GM10248 (cell line): ENCODE results near the gene SIX5.

Experiments used
- CTCF ChIA-PET: fragments of 300-600 bp; sonication (Branson Sonifier 250); formaldehyde crosslinking; extraction: SDS; loops from one replicate; lab custom pipeline; 2021; ENCODE audit warnings: antibody characterized with exemption; lab: Yijun Ruan, JAX
- POLR2A ChIA-PET: fragments of 350-650 bp; sonication (Branson Sonifier 250); formaldehyde crosslinking; extraction: SDS; loops from one replicate; lab custom pipeline; 2020; ENCODE audit warnings: antibody characterized with exemption; lab: Yijun Ruan, JAX
- DNase-seq: peaks from one replicate; pipeline ENCODE4 v3.0.0; 2012; ENCODE audit errors: extremely low spot score
- TF ChIP-seq, protein P1 (sequence below): IDR thresholded peaks from 2 replicates; pipeline ENCODE4 v1.5.1; 2012; ENCODE audit warnings: mild to moderate bottlenecking, low read depth; ENCODE audit errors: extremely low read depth, missing control alignments, control extremely low read depth

Gene SIX5

DNA sequence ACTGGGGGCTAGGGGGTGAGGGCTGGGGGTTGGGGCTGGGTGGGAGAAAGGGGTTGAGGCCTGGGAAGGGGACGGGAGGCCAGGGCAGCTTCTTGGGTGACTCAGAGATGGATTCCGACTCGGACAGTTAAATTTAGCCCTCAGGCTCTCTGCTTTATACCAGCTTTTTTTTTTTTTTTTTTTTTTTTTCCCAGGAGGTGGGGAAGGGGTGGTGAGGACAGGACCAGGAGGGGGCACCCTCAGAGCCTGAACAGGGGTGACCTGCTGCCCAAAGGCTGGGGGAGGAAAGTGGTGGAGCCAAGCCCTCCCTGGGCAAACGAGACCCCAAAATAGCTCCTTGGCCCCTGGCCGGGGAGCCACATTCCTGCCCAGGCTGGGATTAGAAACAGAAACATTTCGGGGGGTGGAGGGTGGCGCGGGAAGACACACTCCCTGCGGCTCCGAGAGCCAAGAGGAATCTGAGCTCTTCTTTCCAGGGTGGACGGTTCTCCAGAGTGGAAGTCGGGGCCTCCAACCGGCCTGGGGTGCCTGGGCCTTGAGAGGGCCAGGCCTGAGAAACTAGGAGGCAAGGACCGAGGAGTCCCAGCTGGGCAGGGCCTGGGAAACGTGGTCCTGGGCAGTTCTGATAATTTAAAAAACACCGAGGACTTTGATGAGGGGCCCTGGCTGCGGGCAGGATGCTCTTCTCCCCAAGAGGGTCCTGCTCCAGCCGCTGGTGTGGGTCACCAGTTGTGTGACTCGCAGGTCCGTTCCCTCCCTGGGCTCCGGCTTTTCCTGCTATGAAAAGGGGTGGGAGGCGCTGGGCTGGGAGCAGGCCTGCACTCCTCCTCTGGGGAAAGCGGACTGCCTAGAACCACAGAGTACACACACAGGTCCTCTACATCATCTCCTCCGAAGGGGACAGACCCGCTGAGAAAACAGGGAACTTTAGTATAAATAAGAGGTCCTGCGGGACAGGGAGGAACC is 14.1 kb upstream of the SIX5 start:
- DNase-seq = no peak
- POLR2A ChIA-PET = interaction anchor here (0.6 kb wide), 1 partner anchor 212 kb away, joined by 9 read pairs; the partner anchor contains the start of gene CCDC61
- TF ChIP-seq, protein P1, sequence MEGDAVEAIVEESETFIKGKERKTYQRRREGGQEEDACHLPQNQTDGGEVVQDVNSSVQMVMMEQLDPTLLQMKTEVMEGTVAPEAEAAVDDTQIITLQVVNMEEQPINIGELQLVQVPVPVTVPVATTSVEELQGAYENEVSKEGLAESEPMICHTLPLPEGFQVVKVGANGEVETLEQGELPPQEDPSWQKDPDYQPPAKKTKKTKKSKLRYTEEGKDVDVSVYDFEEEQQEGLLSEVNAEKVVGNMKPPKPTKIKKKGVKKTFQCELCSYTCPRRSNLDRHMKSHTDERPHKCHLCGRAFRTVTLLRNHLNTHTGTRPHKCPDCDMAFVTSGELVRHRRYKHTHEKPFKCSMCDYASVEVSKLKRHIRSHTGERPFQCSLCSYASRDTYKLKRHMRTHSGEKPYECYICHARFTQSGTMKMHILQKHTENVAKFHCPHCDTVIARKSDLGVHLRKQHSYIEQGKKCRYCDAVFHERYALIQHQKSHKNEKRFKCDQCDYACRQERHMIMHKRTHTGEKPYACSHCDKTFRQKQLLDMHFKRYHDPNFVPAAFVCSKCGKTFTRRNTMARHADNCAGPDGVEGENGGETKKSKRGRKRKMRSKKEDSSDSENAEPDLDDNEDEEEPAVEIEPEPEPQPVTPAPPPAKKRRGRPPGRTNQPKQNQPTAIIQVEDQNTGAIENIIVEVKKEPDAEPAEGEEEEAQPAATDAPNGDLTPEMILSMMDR = no peak
- CTCF ChIA-PET = interaction anchor here (1.6 to 5.4 kb wide), 4 partner anchors 10 to 34 kb away, joined by 5 to 63 read pairs (median 12); partner anchors contain the start of genes DMWD and SIX5

DNA sequence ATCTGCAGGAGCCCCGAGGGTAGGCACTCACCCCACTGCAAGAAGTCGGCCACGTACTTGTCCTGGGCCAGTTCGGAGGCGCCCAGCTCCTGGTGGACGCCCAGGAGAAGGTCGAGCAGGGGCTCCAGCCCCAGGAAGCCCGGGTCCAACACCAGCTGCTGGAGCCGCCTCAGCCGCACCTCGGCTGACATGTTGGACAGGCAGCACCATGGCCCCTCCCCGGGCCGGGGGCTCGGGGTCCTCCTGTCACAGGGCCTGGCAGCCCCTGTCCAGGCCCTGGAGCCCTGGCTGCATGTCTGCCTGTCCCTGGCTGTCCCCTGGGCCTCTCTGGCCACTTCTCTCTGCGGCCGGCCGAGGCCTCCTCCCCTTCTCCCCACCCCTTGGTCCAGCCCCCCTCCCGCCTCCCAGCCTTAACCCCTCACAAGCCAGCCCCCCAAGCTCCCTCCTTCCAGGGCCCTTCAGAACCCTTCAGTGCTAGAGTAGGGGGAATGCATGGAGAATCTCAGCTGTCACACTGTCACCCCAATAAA is 13.2 kb upstream of the SIX5 start, which contains the start of gene DMPK:
TSS of gene DMPK (minus strand) at position 329 of the 530 bp plus-strand sequence. CDS start at position 191, 138 bp downstream.
- ChIA-PET POLR2A (interaction anchor here (0.6 kb wide), 1 partner anchor 213 kb away, joined by 9 read pairs; the partner anchor contains the start of gene CCDC61), CTCF (interaction anchor here (0.8 to 5.4 kb wide), 5 partner anchors 9 to 35 kb away, joined by 3 to 63 read pairs (median 6); partner anchors contain the start of genes DMWD and SIX5)
- no peak for DNase-seq
- TF ChIP-seq, protein P1 = no peak

DNA sequence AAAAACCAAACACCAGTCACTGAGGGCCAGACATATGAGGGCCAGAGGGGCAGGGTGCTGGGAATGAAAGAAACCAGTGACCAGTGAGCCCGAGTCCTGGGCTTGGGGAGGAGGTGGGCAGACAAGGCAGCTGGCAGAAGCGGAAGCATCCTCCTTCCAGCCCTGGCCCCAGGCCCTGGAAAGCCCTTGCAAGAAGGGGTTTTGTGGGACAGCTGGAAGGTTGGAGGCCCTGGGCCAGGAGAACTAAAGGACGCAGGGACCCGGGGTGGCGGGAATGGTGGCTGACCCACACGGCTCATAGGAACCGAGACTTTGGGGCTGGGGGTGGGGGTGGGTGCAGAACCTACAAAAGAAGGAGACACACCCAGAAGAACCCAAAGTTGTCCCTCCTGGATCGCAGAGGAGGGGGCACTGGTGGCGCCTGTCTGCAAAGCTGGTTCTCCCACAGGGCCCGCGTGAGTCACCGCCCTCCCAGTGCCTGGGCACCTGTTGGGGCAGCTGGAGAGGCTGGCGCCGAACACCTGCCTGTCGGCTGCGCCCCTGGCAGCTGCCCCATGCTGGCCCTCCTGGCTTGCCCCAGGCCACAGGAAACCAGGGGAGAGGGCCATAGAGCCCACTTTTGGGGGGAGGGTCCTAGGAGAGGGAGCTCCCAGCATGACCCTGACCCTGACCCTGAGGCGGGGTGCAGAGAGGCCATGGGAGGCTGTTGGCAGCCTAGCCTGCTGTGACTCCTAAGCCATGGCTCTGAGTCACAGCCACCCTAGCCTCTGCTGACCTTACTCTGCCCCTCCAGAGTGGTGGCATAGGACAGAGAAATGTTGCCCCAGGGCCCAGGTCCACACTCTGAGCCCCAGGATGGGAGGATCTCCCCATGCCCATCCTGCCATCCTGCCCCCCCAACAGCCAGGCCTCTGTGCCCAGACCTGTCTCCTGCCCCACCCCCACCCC is 12.4 kb upstream of the SIX5 start:
- ChIA-PET POLR2A (interaction anchor here (0.6 kb wide), 1 partner anchor 12 kb away, joined by 4 read pairs; no protein-coding TSS in a partner anchor), CTCF (interaction anchor here (0.8 to 5.4 kb wide), 5 partner anchors 8 to 36 kb away, joined by 3 to 63 read pairs (median 6); partner anchors contain the start of genes DMWD and SIX5)
- no peak for DNase-seq
- TF ChIP-seq, protein P1 = no peak

DNA sequence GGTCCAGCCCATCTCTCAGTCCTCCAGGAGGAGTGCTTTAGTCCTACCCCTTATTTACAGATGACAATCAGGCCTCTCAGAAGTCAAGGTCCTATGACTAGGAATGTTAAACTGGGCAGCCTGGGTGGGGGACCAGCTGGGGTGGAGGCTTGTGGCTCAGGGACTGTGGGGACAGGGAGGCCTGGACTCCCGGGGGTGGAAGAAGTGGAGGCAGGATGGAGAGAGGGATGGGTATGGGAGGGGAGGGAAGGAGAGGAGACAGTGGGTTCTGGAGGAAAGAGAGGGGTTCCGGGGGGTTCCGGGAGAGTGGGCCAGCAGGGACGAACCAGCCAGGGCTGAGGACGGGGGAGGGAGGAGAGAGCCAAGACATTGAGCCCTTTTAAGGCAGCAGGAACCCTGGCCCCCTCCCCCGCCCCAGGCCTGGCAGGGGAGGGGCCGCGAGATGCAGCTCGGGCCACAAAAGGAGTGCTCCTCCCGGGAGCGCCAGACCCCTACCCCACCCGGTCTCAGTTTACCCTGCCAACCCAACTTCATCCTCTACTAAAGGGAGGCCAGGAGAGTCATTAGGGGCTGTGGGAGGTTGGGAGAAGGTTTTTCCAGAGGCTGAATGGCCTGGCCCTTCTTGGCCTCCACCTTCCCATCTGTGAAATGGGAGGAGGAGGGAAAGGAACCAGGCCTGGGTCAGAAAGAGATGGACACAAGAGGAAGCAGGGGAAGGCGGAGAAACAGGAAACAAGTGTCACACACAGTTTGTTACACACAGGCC is 11.6 kb upstream of the SIX5 start:
- ChIA-PET POLR2A (no interaction called here), CTCF (interaction anchor here (3.2 to 5.4 kb wide), 2 partner anchors 11 to 12 kb away, joined by 18 to 63 read pairs; partner anchors contain the start of genes DMWD and SIX5)
- TF ChIP-seq, protein P1 = no peak
- no peak for DNase-seq

DNA sequence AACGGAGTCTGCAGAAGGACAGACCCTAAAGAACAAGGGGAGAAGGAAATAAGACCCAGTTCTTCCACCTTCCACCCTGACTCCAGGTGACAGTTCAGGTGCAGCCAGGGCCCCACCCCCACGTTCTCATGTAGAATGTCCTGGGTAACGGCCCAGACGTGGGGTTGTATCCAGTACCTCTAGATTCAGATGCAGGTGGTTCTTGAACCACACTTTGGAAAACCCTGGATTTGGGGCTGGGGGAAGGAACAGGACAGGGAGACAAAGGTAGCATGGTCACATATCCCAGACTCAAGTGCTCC is 11.0 kb upstream of the SIX5 start:
- TF ChIP-seq, protein P1 = no peak
- ChIA-PET CTCF (interaction anchor here (5.4 kb wide), 1 partner anchor 10 kb away, joined by 63 read pairs; the partner anchor contains the start of gene SIX5), POLR2A (no interaction called here)
- DNase-seq = no peak
